ENCODE results near the gene IDNK.

GRCh38 chr9:83630938-83631457 lies 8.1 kb downstream of the IDNK start:
- no peak for TF ChIP-seq POLR2AphosphoS5 (IDR thresholded peaks at IDR 0.05; ENCODE audit: borderline replicate concordance, low read depth, low read length)
- TF ChIP-seq EZH2 (IDR thresholded peaks at IDR 0.05), result no peak

All from SK-N-MC (cell line).